ENCODE data around the gene MAP2K1. TPM values are rescaled to one million over a fixed set of nuclear protein-coding genes. Genes with fewer than 3 reads are reported as not detected.

MAP2K1 gene
- total RNA-seq, 1 donor from 2014 or later: 39.7 TPM

DNA sequence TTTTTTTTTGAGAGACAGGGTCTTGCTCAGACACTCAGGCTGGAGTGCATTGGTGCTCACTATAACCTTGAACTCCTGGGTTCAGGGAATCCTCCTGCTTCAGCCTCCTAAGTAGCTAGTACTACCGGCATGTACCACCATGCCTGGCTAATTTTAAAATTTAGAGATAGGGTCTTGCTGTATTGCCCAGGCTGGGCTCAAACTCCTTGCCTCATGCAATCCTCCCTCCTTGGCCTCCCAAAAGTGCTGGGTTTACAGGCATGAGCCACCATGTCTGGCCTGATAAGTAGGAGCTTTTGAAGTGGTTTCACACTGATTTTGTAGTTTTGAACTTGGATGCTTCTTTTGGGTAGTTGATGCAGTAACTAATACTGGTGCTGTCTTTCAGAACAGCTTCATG lies 7.8 kb downstream of the MAP2K1 start:
- ATAC-seq: no peak

DNA sequence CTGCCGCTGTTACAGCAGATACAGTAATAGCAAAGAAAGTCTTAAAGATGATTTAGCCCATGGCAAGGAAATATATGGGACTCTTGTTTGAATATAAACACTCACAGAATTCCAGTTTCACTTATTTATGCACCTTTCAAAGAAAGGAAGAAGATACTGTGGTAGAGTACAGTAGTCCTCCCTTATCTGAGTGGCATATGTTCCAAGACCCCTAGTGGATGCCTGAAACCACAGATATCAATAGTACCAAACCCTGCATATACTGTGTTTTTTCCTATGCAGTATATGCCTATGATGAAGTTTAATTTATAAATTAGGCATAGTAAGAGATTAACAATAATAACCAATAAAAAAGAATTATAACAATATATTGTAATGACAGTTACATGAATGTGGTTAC lies 8.2 kb downstream of the MAP2K1 start:
- ATAC-seq: no peak

DNA sequence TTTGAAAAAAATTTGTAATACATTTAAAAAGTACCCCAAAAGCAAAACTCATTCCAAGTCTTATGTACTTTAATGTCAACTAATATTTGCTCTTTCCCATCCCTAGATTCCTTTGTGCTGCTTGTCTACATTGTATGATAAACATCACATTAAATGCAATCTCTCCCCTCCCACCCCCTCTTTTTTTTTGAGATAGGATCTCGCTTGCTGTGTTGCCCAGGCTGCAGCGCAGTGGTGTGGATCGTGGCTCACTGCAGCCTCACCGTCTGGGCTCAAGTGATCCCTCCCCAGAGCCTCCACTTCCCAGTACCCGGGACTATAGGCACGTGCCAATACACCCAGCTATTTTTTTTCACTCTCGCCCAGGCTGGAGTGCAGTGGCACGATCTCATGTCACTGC lies 12.6 kb downstream of the MAP2K1 start:
- no peak for ATAC-seq

- no peak for ATAC-seq
Observed at GRCh38 chr15:66400351-66400774, 13.7 kb downstream of the MAP2K1 start.

- ATAC-seq: no peak
Observed at GRCh38 chr15:66401130-66402021, 14.7 kb downstream of the MAP2K1 start.

- ATAC-seq: no peak
Observed at GRCh38 chr15:66402761-66403284, 16.1 kb downstream of the MAP2K1 start.

DNA sequence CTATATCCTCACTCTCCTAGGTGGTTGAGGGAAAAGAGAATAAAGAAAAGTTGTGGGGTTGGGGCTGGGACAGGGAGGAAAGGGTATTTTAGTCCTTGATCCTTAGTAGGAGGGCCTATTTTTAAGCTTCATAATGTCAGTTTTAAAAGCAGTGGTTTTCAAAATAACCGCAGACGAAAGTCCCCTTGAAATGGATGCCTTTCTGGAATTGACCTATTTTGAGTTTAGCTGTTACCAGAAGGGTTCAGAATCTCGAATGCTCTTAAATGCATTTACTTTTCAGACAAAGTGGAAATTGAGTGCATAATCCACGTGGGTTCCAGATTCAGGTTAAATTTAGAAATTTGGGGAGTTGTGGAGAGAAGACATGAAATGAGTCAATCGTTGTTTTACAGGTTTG lies 16.6 kb downstream of the MAP2K1 start:
- ATAC-seq: no peak

GRCh38 chr15:66404122-66404521 lies 17.4 kb downstream of the MAP2K1 start:
- ATAC-seq: no peak

- ATAC-seq: no peak
Observed at GRCh38 chr15:66404532-66404931, 17.8 kb downstream of the MAP2K1 start.

- ATAC-seq: no peak
Observed at GRCh38 chr15:66405007-66405406, 18.3 kb downstream of the MAP2K1 start.

DNA sequence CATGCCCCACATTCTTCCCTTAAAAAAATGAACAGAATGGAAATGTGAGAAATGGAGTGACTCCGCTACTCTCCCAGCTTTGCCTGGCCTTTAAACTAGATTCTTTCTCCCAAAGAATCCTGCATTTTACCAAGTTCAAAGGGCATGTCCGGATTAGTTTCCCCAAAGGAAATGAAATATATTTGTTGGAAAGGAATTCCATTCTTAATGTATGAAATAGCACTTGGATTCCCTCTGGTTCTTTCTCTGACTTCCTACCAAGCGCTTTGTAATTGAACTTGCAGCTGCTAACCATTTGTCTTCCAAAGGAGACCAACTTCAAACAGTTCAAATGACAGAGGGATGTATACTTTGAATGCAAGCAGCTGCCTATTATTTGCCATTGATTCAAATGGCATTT lies 18.9 kb downstream of the MAP2K1 start:
- no peak for ATAC-seq

GRCh38 chr15:66408254-66408653 lies 21.5 kb downstream of the MAP2K1 start:
- ATAC-seq: no peak

DNA sequence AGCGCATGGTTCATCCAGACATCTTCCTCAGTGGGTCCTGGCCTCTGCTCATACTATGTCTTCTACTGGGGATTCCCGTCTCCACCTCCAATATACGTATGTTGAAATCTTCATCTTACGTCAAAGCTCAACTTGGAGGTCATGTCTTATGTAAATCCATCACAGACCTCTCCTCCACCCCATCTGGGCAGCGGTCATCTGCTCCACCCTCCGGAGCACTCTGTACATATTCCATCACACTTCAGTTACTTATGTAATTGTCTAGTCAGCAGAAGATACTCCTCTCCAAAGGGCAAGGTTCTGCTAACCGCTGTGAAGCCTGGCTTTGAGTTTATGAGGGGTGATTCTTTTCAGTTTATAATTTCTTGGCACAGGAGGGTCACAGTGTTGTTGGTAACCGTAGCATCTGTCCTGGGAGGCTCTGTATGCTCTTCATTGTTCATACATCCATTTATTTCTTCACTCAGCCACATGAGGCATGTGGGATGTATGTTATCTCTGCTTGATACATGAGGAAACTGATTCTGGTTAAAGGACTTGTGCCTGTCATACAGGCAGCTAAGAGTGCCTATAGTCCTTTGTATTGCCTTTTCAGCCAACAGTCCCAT lies 22.1 kb downstream of the MAP2K1 start:
- ATAC-seq: no peak

GRCh38 chr15:66409565-66410108 lies 22.9 kb downstream of the MAP2K1 start:
- no peak for ATAC-seq

- no peak for ATAC-seq
Observed at GRCh38 chr15:66411190-66411589, 24.5 kb downstream of the MAP2K1 start.

DNA sequence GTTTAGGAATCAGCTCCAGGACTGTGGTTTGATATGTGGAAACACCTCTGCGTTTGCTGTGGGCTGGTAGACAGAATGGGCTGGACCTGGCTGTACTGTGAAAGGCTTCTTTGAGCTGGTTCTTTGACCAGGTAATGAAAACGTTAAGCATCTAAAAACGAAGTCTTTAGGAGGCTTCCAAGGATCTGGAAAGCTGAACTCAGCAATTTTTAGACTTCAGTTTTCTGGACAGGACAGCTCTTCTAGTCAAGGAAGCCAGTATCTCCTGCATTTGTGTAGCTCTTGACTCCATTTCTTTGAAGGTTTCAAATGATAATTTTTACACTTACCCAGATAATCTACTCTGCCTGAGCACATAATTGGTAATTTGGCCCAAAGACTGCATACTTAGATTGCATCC lies 25.5 kb downstream of the MAP2K1 start:
- no peak for ATAC-seq

DNA sequence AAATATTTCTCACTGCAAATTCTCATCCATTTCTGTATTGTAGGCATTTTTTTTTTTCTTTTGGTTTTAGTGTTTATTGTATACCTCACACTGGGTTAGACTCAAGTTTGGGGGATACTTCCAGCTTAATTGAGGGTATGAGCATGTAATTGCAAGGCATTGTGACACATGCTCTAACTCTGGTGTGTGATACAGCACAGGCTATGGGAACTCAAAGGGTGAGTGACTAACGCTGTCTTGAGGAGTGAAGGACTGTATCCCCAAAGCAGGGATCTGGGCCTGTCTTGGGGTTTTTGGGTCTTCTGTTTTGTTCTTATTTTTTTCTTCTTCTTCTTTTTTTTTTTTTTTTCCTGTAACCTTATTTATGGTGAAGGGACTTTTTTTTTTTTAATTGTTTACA lies 26.9 kb downstream of the MAP2K1 start:
- ATAC-seq: no peak

DNA sequence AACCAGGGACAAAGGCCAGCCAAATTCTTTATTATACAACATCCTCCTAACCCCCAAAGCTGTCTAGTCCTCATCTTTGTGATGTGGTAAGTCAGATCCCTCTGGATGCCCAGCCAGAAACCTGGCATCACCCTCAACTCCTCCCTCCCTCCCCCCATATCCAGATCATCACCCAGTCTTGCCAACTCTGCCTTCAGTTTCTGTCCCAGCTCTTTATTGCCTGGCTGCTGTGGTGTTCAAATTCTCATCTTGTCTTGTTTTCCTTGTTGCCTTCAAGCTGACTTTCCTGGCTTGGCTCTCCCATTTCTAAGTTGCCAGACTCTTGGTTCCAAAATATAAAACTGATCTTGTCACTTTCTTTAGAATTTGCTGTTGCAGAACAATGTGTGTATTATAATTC lies 28.6 kb downstream of the MAP2K1 start:
- no peak for ATAC-seq

GRCh38 chr15:66417736-66418135 lies 31.0 kb downstream of the MAP2K1 start:
- ATAC-seq: no peak

GRCh38 chr15:66419471-66419870 lies 32.8 kb downstream of the MAP2K1 start:
- no peak for ATAC-seq

DNA sequence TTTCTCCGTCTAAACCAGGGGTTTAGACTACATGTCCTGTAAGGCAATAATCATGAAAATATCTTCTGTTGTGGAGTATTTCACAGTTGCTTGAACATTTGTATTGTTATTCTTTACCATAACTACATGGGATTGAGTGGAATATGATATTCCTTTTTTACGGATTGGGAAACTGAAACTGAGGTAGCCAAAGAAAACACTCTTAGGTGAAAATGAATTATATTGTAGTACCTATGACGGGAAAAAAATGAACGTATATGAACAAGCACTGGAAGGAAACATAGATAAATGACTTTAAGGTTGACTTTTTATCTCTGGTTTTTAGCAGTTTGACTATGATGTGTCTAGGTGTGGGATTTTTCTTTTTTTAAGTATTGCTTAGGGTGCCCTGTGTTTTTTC lies 35.6 kb downstream of the MAP2K1 start:
- no peak for ATAC-seq

DNA sequence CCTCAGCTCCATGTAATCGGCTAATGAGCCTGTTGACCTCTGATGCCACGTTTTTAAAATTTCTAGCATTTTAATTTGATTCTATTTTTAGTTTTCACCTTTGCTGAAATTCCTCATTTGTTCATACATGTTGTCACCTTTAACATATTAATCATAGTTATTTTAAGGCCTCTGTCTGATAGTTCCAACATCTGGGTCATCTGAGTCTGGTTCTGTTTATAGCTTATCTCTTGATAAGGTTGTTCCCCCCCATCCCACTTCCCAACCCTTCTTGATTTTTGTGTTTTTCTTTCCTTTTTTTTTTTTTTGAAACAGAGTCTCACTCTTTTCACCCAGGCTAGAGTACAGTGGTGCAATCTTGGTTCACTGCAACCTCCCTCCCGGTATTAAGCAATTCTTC lies 36.4 kb downstream of the MAP2K1 start:
- no peak for ATAC-seq

DNA sequence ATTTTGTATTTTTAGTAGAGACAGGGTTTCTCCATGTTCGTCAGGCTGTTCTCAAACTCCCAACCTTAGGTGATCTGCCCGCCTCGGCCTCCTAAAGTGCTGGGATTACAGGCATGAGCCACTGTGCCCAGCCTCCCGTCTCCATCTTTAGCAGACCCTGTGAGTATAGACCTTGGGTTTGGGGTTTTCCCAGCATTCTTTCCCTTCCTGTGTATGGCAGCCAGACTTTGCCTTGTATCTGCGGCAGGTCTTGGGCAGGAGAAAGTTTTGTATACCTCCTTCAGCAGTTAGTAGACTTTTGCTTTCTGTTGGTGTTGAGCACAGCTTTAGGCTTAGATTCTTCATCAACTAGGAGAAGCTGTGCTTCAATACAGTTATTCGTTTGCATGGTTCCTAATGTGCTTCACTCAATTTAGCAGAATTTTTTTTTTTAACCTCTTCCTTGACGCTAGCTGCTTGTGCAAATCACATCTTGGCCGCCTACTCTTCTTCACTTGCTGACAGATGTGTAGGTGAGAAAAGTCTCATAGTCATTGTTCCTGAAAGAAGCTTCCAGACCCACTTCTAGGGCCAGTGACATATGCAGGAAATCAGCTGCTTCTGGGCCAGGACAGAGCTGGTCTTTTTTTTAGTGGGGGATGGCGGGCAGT lies 38.4 kb downstream of the MAP2K1 start:
- no peak for ATAC-seq

All from esophagus mucosa (tissue), 1 donor.